ENCODE data around the gene CHST15.

CHST15 gene

DNA sequence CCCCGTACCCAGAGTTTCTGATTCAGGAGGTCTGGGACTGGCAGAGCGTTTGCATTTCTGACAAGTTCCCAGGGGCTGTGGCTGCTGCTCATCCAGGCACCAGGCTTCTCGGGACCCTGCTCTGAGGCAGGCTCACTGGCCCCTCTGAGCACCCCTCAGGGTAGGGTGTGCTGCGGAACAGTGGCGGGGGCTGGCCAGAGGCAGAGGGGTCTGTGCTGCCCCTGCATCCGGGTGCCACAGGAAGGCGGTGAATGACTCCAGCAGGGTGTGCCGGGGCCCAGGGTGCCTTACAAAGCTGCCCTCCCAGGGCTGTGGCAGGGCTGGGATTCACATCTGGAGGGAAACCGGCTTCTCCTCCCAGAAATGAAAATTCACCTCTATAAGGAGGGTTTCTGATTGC lies 77.4 kb downstream of the CHST15 start:
- in situ Hi-C loops (cut with HindIII; ENCODE audit: low sequenced_read_pairs), result no loop called here
- no peak for DNase-seq (ENCODE audit: low read depth, low spot score)
- no peak overlapping the region for H3K4me3 ChIP-seq (ENCODE audit: low read depth, low read length)
- no peak for TF ChIP-seq CTCF (IDR thresholded peaks at IDR 0.05; ENCODE audit: low read depth, low read length)

DNA sequence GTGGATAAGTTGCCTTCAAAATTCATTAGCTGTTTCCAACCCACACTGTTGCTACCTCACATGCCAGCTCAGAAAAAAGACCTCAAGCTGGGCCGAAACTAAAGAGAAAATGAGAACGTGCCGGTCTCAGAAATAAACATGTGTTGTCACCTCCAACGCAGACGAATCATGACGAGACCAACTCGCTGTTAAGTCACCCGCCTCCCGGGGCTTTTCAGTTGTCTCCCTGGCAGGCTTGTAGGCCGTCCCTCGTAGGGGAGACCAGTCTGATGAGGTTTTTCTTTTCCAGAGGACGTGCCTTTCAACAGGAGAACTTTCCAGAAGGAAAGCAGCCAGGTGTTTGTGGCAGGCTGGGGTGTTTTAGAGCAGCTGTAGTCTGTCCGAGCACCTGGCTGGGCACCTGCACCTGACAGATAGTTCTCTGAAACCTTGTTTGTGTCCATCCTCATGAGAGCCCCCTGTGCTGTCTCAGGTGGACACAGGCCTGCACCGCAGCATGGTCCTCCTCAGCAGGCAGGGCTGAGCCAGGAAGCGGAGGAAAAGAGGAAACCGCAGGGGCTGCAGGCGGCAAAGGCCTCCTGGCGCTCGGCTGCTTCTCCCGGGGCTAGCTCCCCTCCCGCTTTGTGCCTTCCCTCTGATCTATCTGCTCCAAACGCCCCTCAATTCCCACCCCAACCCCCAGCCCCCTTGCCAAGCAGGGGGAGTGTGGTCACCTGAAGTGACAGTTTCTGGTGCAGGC lies 78.8 kb downstream of the CHST15 start:
- H3K4me3 ChIP-seq (ENCODE audit: low read depth, low read length), result no peak overlapping the region
- no peak for TF ChIP-seq CTCF (IDR thresholded peaks at IDR 0.05; ENCODE audit: low read depth, low read length)
- DNase-seq (ENCODE audit: low read depth, low spot score), result no peak
- in situ Hi-C loops (cut with HindIII; ENCODE audit: low sequenced_read_pairs), result no loop called here

DNA sequence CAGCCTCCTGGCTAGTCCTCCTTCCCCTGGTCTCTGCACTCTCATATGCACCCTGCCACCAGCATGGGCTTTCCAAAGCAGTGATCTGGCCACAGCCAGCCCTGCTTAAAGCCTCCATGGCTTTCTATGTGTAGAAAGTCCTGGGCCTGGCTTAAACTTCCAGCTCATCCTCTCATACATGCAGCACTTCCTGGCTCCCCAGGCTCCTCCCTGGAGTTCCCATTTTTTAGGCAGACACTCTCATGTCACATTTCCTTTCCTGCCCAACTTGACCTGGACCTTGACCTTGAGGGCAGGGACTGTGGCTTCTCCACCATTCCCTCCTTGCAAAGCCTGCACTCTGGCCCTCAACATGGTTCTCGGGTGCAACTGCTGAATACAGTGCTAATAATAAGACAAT lies 79.5 kb downstream of the CHST15 start:
- DNase-seq (ENCODE audit: low read depth, low spot score), result no peak
- in situ Hi-C loops (cut with HindIII; ENCODE audit: low sequenced_read_pairs), result no loop called here
- TF ChIP-seq CTCF (IDR thresholded peaks at IDR 0.05; ENCODE audit: low read depth, low read length), result no peak
- H3K4me3 ChIP-seq (ENCODE audit: low read depth, low read length), result no peak overlapping the region

DNA sequence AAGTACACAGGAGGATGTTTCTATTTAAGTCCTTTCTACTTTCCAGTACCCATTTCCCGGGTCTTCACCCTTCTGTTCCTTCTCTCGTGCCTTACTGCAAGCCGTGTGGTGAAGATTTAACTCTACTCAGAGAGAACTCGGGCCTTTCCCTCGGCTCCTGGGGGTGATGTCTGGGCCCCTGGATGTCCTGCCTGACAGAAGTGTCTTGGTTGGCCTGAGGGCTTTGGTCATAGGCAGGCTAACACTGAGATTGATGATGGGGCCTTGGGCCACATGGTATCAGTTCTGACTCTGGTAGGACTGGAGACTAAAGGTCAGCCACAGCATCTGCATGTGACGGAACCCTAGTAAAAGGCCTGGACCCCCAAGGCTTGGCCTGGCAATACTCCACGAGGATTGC lies 80.4 kb downstream of the CHST15 start:
- DNase-seq (ENCODE audit: low read depth, low spot score), result no peak
- H3K4me3 ChIP-seq (ENCODE audit: low read depth, low read length), result no peak overlapping the region
- in situ Hi-C loops (cut with HindIII; ENCODE audit: low sequenced_read_pairs), result no loop called here
- TF ChIP-seq CTCF (IDR thresholded peaks at IDR 0.05; ENCODE audit: low read depth, low read length), result no peak

- H3K4me3 ChIP-seq (ENCODE audit: low read depth, low read length), result no peak overlapping the region
- in situ Hi-C loops (cut with HindIII; ENCODE audit: low sequenced_read_pairs), result no loop called here
- no peak for TF ChIP-seq CTCF (IDR thresholded peaks at IDR 0.05; ENCODE audit: low read depth, low read length)
- DNase-seq (ENCODE audit: low read depth, low spot score), result no peak
Observed at GRCh38 chr10:124012583-124012982, 80.8 kb downstream of the CHST15 start.

- DNase-seq (ENCODE audit: low read depth, low spot score), result no peak
- in situ Hi-C loops (cut with HindIII; ENCODE audit: low sequenced_read_pairs), result no loop called here
- H3K4me3 ChIP-seq (ENCODE audit: low read depth, low read length), result no peak overlapping the region
Observed at GRCh38 chr10:124012066-124012465, 81.3 kb downstream of the CHST15 start.

More at GRCh38 chr10:124012066-124012465, 81.3 kb downstream of the CHST15 start:
- TF ChIP-seq CTCF (IDR thresholded peaks at IDR 0.05; ENCODE audit: low read depth, low read length), result no peak

Data from astrocyte of the spinal cord (primary cell).